Activated CD8-positive, alpha-beta memory T cell treated with anti-CD3 and anti-CD28 coated beads, Interleukin-2, amount 50 U/mL, for 24 hours (primary cell): ENCODE measurements around the gene CACNB4.
"Not testable (repeated sequence)": the region's sequence is repeated elsewhere in the genome, so short reads cannot be mapped to it uniquely, and the experiment has no call there.

Experiments used
- DNase-seq: peaks from one replicate; pipeline ENCODE4 v3.0.0-alpha.2; 2020; ENCODE audit errors: extremely low read depth

The CACNB4 gene

DNA sequence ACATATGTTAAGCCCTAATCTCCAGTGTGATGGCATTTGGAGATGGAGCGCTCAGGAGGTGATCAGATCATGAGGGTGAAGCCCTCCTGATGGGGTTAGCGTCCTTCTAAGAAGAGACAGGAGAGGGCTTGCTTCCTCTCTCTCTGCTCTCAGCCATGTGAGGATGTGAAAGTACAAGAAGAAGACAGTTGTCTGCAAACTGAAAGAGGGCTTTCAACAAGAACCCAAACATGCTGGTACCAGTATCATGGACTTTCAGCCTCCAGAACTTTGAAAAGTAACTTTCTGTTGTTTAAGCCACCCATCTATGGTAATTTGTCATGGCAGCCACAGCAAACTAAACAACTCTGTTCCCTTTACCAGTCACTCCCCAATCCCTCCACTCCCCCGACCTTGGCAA lies 47.4 kb downstream of the CACNB4 start:
- no peak for DNase-seq

DNA sequence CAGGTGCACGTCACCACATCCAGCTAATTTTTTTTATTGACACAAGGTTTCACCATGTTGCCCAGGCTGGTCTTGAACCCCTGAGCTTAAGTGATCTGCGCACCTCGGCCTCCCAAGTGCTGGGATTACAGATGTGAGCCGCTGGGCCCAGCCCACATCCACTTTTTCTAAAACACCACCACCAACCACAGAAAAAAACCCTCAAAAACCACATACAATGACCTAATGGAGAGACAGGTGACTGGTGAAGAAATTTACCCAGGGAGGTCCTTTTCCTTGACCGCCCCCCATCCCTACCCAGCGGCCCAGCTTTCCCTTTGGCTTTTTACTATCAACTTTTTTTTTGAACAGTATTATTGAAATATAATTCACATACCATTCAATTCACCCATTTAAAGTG lies 47.9 kb downstream of the CACNB4 start:
- no peak for DNase-seq

DNA sequence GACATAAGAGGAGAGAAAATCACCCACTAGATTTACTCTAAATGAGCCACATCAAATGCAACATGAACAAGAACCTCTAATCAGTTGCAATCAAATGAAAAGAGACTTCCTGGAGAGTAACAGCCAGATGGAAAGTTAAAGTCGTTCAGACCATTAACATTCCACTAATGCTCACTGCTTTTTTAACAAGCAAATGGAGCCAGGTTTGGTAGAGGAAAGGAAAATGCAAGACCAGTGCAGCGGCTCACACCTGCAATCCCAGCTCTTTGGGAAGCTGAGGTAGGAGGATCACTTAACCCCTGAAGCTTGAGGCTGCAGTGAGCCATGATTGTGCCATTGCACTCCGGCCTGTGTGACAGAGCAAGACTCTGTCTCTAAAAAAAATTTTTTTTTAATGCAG lies 48.5 kb downstream of the CACNB4 start:
- DNase-seq, result no peak

DNA sequence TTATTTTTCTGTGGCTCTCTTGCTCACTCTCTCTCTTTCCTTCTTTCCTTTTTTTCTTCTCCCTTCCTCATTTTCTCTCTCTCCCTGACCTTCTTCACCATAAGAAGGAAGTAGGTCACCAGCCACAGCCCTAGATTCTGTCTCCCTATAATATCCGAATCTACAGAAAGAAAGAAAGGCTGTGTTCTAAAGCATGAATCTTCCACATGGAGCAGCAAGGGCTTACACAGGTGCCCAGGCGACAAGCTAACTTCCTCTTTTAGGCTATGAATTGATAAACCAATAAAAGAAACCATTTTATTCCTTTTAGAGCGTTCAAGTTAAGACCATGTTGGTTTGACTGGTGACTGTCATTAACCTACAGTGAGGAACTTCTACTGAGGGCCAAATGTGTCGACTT lies 49.3 kb downstream of the CACNB4 start:
- DNase-seq, result no peak

DNA sequence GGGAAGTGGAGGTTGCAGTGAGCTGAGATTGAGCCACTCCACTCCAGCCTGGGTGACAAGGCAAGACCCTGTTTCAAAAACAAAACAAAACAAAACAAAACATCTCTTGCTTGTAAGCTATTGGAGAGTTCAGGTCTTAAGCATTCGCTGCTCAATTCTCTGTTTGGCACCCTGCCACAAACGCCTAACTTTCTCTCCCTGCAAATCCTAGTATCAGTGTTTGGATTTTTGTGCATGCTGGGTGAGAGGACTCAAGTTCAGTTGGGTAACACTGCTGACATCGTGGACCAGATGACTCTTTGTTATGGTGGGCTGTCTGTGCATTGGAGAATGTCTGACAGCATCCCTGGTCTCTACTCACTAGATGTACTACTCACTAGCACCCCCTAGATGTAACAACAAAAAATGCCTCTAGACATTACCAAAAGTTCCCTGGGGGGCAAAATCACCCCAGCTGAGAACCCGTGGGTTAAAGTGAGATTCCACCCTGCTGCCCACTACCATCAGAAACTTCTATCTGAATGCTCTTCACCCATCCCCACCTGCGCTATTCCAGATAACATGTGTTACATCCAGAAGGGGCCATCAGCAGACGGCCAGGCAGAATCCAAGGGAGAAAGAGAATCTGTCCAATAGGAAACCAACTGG lies 50.9 kb downstream of the CACNB4 start:
- DNase-seq, result no peak

DNA sequence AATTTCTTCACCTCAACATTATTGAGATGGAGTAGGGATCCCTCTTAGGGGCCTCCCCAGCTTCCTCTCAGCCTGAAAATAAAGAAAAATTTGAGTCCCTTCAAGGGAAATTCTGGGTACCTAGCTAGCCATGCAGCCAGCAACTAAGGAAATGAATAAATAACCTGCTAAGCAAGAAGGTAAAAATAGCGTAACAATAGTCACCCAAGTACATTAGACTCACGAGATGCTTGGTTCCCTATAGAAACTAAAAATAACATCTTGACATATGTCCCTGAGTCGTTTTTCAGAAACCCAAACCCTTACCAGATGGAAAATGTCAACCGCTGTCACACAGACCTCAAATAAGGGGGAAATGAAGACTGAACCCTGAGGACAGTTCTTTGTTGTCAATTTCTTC lies 51.9 kb downstream of the CACNB4 start:
- DNase-seq, result no peak

DNA sequence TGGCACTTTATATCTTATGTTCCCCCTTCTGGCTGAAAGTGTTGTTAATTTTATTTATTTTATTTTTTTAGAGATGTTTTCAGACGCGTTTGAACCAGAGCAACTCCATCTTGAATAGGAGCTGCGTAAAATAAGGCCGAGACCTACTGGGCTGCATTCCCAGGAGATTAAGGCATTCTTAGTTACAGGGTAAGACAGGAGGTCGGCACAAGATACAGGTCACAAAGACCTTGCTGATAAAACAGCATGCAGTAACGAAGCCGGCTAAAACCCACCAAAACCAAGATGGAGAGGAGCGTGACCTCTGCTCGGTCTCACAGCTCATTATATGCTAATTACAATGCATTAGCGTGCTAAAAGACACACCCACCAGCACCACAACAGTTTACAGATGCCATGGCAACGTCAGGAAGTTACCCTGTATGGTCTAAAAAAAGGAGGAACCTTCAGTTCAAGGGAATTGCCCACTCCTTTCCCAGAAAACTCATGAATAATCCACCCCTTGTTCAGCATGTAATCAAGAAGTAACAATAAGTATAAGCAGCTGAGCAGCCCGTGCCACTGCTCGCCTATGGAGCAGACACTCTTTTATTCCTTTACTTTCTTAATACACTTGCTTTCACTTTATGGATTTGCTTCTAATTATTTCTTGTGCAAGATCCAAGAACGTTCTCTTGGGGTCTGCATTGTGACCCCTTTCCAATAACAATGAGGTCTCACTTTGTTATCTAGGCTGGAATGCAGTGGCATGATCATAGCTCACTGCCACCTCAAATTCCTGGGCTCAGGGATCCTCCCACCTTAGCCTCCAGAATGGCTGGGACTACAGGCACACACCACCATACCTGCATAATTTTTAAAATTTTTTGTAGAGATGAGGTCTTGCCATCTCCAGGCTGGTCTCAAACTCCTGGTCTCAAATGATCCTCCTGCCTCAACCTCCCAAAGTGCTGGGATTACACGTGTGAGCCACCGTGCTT lies 55.9 kb downstream of the CACNB4 start:
- DNase-seq, result no peak

DNA sequence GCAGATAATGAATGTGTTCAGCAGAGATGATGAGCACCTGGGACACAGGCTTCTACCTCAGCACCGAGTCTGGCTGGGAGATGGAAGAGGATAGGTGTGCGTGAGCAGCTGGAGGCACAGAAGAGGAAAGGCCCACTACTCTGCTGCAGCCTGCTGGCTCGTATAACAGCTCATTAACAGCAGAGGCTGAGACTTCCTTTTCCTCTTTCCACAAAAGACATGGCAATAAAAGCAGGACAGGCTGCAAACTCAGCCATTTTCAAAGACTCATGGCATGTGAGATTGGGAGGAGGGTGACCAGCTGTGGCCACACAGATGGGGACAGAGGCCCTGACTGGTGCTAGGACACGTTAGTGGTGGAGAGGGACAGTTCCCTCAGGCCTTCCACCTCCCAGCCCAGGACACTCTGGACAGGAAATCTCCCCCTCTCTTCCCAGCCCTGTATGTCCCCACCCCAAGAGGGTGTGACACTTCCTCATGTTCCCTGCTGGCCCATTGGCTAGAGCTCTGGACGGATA lies 60.3 kb downstream of the CACNB4 start:
- DNase-seq, result no peak

DNA sequence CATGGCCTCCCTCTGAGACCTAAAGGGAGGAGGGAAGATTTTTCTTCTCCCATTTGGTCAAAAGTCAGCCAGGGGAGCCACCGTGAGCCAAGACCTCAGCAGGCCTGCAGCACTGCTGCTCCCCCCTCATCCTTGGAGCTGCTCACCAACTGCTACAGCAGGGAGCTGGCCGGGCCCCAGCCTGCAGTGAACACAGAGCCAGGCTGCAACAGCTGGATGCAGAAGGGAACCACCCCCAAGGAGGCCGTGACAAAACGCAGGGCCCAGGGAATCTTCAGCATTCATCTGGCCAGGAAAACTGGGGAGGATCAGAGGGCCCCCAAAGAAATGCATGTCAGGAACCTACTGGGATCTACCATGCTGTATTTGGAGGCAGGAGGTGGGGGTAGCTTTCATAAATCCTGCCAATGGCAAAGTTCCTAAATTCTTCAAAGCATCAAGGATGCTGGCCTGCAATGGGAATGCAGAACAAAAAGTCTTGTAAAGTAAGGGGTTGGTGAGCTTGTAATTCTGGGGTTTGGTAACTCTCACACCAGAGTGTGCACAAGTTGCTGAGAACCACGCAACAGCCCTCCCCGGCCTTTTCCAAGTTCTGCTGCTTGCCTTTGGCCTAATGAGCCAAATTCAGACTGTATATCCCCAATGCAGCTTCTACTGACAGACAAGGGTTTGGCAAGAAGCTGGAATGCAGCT lies 61.0 kb downstream of the CACNB4 start:
- DNase-seq, result no peak

DNA sequence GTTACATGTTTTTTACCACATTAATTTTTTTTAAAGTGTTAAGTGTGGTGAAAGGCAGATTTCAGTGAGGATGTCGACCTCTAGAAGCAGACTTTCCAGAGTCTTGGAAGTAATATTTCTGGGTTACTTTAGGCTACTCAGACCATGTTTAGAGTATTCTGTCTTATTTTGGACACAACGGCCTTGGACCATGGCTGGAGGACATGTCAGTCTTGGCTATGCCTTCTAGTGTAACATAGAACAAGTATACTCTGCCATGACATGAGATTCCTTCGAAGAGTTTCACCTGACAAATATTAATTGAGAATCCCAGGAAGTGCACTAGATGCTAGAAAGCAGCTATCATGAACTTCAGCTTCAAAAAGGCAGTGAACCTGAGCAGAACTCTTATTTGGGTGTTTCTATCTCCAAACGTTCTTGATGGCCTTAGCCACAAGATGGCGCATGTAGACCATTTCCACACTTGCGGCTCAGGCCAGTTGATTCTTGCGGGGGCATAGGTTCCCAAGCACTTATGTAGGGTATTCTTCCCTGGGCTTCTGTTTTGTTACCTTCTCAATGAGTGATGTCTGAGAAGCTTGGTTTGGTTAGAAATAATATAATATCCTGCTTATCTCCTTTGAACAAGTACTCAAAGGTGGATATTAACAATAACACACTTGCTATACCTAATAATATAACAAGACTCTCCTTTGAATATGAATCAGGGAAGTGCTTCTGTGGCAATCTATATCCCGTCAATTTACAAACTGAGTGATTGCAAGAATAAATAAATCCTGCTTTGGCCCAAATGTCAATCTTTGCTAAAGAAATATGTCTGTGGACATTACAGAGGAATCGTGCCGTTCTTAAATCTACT lies 62.0 kb downstream of the CACNB4 start:
- peak; percentile 7 for DNase-seq

DNA sequence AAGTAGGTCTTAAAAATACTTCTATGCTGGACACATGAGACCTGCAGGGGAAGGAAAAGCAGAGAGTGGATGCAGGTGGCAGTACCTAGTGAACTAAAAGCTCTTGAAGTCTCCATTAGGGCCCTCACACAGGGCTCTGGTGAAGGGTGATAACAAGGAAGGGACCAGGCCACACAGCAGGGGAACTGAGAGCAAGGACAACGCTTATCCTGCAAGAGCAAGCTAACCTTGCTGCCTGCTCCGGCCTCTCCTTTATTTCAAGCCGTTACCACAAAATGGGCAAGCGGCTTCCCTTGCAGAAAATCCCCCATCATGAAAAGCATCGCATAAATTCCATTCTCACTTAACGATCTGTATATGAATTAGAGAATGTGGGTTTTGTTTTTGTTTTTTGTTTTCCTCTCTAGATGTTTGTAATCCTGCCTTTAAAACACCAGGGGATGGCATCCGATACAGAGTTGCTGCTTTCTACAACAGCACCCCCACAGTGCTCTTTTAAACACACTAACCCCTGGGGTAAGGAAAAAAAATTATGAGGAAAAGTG lies 64.5 kb downstream of the CACNB4 start:
- no peak for DNase-seq

DNA sequence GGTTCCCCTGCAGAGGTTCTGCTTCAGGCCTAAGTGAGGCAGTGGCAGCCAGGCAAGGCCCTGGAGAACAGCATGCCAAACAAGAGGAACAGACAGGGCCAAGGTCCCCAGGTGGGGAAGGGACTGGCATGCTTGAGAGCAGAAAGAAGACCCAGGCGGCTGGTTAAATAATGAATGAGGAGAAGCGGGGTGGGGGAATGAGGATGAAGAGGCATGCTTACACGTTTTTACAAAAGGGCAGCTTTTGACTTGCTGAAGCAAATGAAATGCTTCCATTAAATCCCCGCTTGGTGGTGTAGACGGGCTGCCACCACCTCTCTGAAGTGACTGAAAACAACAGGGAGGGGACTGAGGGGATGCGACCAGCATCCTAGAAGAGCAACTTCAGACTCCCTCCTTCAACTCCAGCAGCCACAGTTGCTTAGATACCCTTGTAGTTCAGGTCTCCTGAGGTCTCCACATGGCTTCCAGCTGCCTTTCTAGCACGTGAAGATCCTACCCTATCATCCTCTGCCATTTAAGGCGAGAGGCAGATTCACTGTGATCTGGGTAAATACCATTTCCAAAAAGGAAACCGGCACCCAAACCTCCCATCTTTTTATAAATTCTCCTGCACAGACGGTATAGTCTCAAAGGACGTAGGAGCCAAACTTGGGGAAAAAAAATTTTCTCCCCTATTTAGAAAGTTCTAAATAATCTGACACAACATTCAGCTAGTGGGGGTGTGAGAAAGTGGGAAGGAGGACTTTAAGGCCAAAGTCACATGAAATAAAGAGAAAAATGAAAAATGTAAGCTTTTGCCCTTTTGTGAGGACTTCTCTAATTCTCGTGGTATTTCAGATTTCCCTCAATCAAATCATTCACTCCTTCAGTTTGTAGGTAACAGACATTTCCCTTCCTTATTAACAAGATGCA lies 65.6 kb downstream of the CACNB4 start:
- no peak for DNase-seq

DNA sequence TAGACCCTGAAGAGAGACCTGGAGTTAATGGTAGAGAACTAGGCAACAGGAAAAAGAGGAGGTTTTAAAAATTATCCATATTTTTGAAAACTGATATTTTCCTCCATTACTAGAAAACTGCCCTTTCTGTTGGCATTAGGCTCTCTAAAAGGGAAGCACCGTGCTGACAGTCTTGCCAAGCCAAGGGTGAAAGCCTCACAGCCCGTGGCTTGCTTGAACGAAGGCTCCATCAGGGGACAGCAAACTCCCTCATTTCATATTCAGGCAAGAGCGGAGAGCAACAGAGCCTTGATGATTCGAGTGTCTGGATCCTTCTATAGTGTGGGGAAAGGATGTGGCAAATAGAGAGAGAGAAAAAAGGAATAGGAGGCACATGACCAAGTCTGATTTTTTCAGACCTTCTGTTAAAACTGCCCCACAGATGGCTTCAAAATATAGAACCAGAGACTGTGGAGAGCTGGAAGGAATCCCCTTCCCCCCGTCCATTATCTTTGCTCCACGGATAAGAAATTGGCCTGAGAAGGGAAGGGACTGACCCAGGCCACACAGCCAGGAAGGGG lies 67.0 kb downstream of the CACNB4 start:
- DNase-seq, result no peak

DNA sequence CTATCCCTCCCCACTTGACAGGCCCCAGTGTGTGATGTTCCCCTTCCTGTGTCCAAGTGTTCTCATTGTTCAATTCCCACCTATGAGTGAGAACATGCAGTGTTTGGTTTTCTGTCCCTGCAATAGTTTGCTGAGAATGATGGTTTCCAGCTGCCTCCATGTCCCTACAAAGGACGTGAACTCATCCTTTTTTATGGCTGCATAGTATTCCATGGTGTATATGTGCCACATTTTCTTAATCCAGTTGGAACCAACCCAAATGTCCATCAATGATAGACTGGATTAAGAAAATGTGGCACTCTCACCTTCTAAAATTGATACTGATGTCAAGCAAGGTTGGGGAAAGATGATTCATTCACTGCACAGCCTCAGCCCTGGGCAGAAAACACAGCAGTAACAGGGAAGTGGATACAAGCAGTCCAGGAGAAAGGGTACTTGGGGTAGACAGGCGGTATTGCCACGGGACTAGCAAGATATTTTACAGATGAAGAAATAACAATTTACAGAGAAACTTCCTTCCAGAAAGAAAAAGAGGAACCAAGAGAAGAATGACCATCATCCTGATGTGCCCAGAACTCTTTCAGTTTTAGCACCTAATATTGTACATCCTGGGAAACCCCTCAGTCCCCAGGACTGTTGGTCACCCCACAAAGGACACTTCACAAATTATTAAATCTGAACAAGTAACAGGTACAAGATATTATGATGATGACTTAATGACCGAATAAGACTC lies 68.1 kb downstream of the CACNB4 start:
- DNase-seq, result not testable (repeated sequence)

DNA sequence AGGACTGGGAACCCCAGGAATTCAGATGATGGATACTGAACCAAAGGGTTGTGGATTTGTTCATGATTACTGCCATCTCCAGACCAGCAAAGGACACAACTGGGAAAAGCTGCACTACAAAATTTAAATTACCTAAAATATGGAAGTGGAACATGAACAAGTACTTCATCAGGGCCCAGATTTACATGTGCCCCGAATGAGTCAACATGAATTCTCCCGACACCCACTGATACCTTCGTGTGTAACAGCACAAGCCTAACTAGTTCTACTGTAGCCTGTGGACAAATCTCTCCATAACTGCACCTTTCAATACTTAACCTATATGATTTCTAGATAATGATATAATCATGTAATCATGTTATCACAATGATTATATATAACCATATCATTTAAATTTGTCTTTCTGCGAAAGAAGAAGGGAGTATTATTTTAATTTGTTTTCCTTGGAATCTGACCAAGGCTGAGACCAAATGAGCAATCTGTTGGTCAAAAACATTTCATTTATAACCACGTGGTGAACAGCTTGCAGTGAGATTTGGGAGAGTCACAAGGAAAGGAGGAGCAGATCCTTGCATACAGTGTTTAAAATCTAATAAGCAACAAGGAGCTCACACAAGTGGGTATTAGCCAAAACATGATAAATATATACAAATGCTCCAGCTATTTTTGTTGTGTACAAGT lies 70.5 kb downstream of the CACNB4 start:
- DNase-seq, result no peak

DNA sequence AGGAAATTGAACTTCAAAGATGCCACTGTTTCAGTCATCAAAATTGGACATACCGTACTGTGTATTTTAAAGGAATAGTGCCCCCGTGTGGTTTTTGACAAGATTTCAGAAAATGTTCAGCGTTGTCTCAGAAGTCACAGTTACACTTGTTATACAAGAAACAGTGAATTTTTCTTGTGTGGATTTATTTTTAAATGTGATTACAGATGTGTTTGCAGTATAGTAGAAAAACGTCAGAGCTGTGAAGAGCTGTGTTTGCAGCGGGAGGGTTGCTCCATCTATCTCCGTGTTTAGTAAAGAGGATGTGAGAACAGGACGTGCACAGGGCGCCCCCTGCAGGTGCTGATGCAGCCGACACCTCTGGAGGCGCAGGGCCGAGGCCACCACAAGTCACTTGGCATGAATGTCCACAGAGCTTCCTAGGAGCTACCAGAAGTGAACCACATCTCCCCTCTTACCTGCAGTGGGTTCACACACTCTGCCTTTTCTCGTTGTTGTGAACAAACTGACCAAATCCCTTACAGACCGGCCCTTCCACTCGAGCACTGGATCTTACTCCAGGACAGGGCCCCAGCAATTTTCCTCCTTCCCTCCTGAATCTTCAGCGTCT lies 73.1 kb downstream of the CACNB4 start:
- peak; percentile 49 for DNase-seq

DNA sequence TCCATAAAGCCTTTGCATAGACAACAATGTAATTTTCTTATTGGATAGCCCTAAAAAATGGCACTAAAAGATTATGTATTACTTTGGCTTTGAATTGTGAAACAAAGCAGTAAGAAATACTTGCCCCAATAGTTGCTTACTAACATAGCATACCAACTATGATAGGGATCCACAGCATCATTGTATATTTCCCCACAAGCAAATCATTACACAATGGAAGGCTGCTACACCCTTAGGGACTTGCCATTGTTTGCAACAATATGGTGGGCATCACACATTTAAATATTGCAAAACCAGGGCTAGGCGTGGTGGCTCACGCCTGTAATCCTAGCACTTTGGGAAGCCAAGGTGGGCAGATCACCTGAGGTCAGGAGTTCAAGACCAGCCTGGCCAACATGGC lies 74.4 kb downstream of the CACNB4 start:
- DNase-seq, result no peak

DNA sequence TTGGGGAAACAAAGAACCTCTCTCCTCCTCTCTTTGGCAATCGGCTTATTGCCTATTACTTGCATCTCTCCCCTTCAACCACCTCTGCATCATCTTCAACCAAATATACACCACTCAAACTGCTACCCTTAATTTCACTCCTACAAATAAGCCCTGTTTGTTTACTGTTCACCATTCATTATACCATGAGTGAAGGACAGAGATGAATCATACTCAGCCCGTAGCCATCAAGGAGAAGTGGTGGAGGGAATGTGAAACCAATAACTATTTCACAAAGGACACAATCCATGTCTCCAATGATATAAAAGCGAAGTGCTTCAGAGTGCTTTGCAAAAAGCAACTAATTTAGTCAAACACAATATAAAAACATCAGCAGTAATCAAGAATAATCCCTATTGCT lies 76.8 kb downstream of the CACNB4 start:
- DNase-seq, result no peak
